ENCODE measurements around the gene EFNA2. TPM values are rescaled to one million over a fixed set of nuclear protein-coding genes. Genes with fewer than 3 reads are reported as not detected.

EFNA2 gene
- polyA plus RNA-seq, 1 donor (not counting 4 experiments of a cell fraction or from before 2014, with no cell fraction given) = not detected

DNA sequence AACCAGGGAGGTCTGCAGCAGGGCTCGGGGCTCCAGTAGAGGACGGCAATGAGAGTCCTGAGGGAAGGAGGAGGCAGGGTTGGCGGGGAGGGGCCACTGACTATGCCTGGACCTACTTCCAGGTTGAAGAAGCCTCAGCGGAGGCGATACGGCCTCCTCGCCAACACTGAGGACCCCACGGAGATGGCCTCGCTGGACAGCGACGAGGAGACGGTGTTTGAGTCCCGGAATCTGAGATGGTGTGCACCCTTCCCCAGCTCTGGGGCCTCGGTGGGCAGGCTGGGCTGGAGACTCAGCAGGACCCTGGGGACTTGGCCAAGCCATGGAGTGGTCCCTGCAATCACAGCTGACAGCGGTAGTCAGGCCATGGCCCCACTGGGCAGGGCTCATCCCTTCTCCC lies 8.6 kb upstream of the EFNA2 start:
- dilution Hi-C loops (cut with MboI; ENCODE audit: extremely low pct_ligation_motif_present, low sequenced_read_pairs) = no loop called here
- Histone ChIP-seq H3K27ac (ENCODE audit: control insufficient read depth, insufficient read depth, low read length) (no peak overlapping the region), H2AFZ (ENCODE audit: control insufficient read depth, low read length) (no peak overlapping the region), H3K36me3 (ENCODE audit: control insufficient read depth in 2 of 2, extremely low read depth in 1 of 2, insufficient read depth in 2 of 2, low read length in 2 of 2) (peaks cover 24 to 41% of the 10 kb centered on the region in 2 experiments), H3K4me2 (ENCODE audit: control insufficient read depth, extremely low read depth, insufficient read depth, low read depth, low read length) (no peak overlapping the region), H3K79me2 (ENCODE audit: control insufficient read depth, insufficient read depth, low read length) (peaks cover 34% of the 10 kb centered on the region), H3K9me1 (ENCODE audit: control insufficient read depth, extremely low read depth, insufficient read depth, low read length) (no peaks in the 10 kb centered on the region), H3K9me3 (ENCODE audit: control insufficient read depth, low read depth, low read length) (no peaks in the 10 kb centered on the region), H3K4me1 (ENCODE audit: control insufficient read depth, extremely low read depth, insufficient read depth, low read length) (peaks cover 26% of the 10 kb centered on the region), H3K27me3 (ENCODE audit: control insufficient read depth, extremely low read depth, insufficient read depth, low read length) (no peaks in the 10 kb centered on the region), H3K9ac (ENCODE audit: control insufficient read depth, extremely low read depth, insufficient read depth, low read length) (no peak overlapping the region), H4K20me1 (ENCODE audit: control insufficient read depth, extremely low read depth, insufficient read depth, low read length) (peaks cover 10% of the 10 kb centered on the region), H3K4me3 (ENCODE audit: control insufficient read depth in 2 of 3, extremely low read depth in 1 of 3, insufficient read depth in 2 of 3, low read depth in 1 of 3, low read length in 3 of 3) (no peak overlapping the region)
- FAIRE-seq = no peak
- TF ChIP-seq, protein P1, sequence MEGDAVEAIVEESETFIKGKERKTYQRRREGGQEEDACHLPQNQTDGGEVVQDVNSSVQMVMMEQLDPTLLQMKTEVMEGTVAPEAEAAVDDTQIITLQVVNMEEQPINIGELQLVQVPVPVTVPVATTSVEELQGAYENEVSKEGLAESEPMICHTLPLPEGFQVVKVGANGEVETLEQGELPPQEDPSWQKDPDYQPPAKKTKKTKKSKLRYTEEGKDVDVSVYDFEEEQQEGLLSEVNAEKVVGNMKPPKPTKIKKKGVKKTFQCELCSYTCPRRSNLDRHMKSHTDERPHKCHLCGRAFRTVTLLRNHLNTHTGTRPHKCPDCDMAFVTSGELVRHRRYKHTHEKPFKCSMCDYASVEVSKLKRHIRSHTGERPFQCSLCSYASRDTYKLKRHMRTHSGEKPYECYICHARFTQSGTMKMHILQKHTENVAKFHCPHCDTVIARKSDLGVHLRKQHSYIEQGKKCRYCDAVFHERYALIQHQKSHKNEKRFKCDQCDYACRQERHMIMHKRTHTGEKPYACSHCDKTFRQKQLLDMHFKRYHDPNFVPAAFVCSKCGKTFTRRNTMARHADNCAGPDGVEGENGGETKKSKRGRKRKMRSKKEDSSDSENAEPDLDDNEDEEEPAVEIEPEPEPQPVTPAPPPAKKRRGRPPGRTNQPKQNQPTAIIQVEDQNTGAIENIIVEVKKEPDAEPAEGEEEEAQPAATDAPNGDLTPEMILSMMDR (optimal IDR thresholded peaks at IDR 0.05 in 1 of 3, IDR thresholded peaks at IDR 0.05 in 1 of 3, conservative IDR thresholded peaks at IDR 0.05 in 1 of 3; ENCODE audit: extremely low read depth in 1 of 3, insufficient read depth in 2 of 3, low read length in 3 of 3) = no peak
- no peak for TF ChIP-seq EZH2 (IDR thresholded peaks at IDR 0.05; ENCODE audit: low read length)
- no peak for DNase-seq (ENCODE audit: low read depth, low spot score)

DNA sequence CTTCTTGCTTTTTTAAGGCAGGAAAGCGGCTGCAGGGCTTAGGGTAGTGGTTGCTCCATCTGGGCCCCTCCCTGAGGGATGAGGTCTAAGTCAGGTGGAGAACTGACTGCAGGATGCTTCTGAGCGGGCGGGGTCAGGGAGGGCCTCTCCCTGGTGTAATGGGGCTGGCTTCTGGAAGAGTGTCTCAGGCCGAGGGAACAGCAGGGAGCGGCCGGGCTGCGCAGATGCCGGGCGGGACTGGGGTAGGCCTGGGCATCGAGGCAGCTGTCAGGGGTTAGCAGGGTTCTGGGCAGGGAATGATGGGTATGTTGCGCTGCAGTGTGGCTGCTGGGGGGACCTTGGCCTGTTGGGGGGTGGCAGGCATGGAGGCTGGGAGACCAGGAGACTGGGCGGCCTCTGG lies 7.6 kb upstream of the EFNA2 start:
- H4K20me1 ChIP-seq (ENCODE audit: control insufficient read depth, extremely low read depth, insufficient read depth, low read length) = peaks cover 10% of the 10 kb centered on the region
- no peaks in the 10 kb centered on the region for H3K9me1 ChIP-seq (ENCODE audit: control insufficient read depth, extremely low read depth, insufficient read depth, low read length)
- peaks cover 4% of the 10 kb centered on the region for H3K27me3 ChIP-seq (ENCODE audit: control insufficient read depth, extremely low read depth, insufficient read depth, low read length)
- H3K36me3 ChIP-seq (ENCODE audit: control insufficient read depth in 2 of 2, extremely low read depth in 1 of 2, insufficient read depth in 2 of 2, low read length in 2 of 2) = peaks cover 18 to 31% of the 10 kb centered on the region in 2 experiments
- no peak overlapping the region for H3K4me2 ChIP-seq (ENCODE audit: control insufficient read depth, extremely low read depth, insufficient read depth, low read depth, low read length)
- dilution Hi-C loops (cut with MboI; ENCODE audit: extremely low pct_ligation_motif_present, low sequenced_read_pairs) = no loop called here
- H3K4me1 ChIP-seq (ENCODE audit: control insufficient read depth, extremely low read depth, insufficient read depth, low read length) = peaks cover 24% of the 10 kb centered on the region
- FAIRE-seq (no peak), DNase-seq (ENCODE audit: low read depth, low spot score) (no peak)
- H3K4me3 ChIP-seq (ENCODE audit: control insufficient read depth in 2 of 3, extremely low read depth in 1 of 3, insufficient read depth in 2 of 3, low read depth in 1 of 3, low read length in 3 of 3) = no peak overlapping the region
- H3K27ac ChIP-seq (ENCODE audit: control insufficient read depth, insufficient read depth, low read length) = no peak overlapping the region
- no peaks in the 10 kb centered on the region for H3K9me3 ChIP-seq (ENCODE audit: control insufficient read depth, low read depth, low read length)
- H2AFZ ChIP-seq (ENCODE audit: control insufficient read depth, low read length) = no peak overlapping the region
- no peak overlapping the region for H3K9ac ChIP-seq (ENCODE audit: control insufficient read depth, extremely low read depth, insufficient read depth, low read length)
- peaks cover 25% of the 10 kb centered on the region for H3K79me2 ChIP-seq (ENCODE audit: control insufficient read depth, insufficient read depth, low read length)
- TF ChIP-seq EZH2 (IDR thresholded peaks at IDR 0.05; ENCODE audit: low read length) = no peak
- TF ChIP-seq, protein P1 (optimal IDR thresholded peaks at IDR 0.05 in 1 of 3, IDR thresholded peaks at IDR 0.05 in 1 of 3, conservative IDR thresholded peaks at IDR 0.05 in 1 of 3; ENCODE audit: extremely low read depth in 1 of 3, insufficient read depth in 2 of 3, low read length in 3 of 3) = no peak
